T-cell (primary cell): ENCODE results near the gene TRIM6. TPM values are rescaled to one million over a fixed set of nuclear protein-coding genes. Genes with fewer than 3 reads are reported as not detected.
"Not testable (repeated sequence)": the region's sequence is repeated elsewhere in the genome, so short reads cannot be mapped to it uniquely, and the experiment has no call there.

Experiments
- ATAC-seq, 4 experiments: fragments of 200-7000 bp in 3 of 4; fragments of 150-1000 bp in 1 of 4; cut with Tn5 transposase; replicated peaks in 1 of 4; 1 replicate in 3 of 4; 2 replicates in 1 of 4; pipeline ENCODE4 v1.10.0; 2021; ENCODE audit warnings: moderate library complexity in 3 of 4, mild to moderate bottlenecking in 2 of 4, moderate number of reproducible peaks in 1 of 4
- CTCF ChIA-PET, 2 donors: fragments of 300-600 bp; sonication (Branson Sonifier 250); formaldehyde crosslinking; loops; one replicate each; lab custom pipeline; 2022; ENCODE audit warnings: antibody characterized with exemption in 2 of 2; lab: Charles Lee
- POLR2A ChIA-PET, 2 donors: fragments of 300-600 bp; sonication (Branson Sonifier 250); formaldehyde crosslinking; loops; one replicate each; lab custom pipeline; 2022; ENCODE audit warnings: antibody characterized with exemption in 2 of 2; lab: Charles Lee
- DNase-seq, 35 experiments: peaks; one replicate each; pipeline versions ENCODE4 v3.0.0 to v3.0.0-alpha.2; 2013 to 2023
- H3K27ac ChIP-seq: one replicate; pipeline ENCODE4 v1.5.1; 2013; ENCODE audit warnings: low read length
- H3K27me3 ChIP-seq, 2 experiments: replicated peaks in 1 of 2; 1 replicate in 1 of 2; 2 replicates in 1 of 2; pipeline versions ENCODE4 v1.6.1 to v1.7.0; 2013; ENCODE audit warnings: low read length in 1 of 2, mixed read lengths in 1 of 2; ENCODE audit not compliant: control insufficient read depth in 2 of 2, insufficient read depth in 2 of 2; ENCODE audit errors: extremely low read depth in 1 of 2
- H3K36me3 ChIP-seq, 2 donors: 1 replicate in 1 of 2; 2 replicates in 1 of 2; pipeline versions ENCODE4 v1.6.1 to v1.7.0; 2013; ENCODE audit warnings: low read length in 1 of 2; ENCODE audit not compliant: control insufficient read depth in 2 of 2, insufficient read depth in 1 of 2; ENCODE audit errors: extremely low read depth in 1 of 2
- H3K4me1 ChIP-seq, 2 experiments: 1 replicate in 1 of 2; 2 replicates in 1 of 2; pipeline versions ENCODE4 v1.6.1 to v1.7.0; 2013; ENCODE audit warnings: low read length in 2 of 2, mixed read lengths in 1 of 2; ENCODE audit not compliant: insufficient read depth in 2 of 2, control insufficient read depth in 1 of 2; ENCODE audit errors: extremely low read depth in 1 of 2
- H3K4me3 ChIP-seq, 2 donors: 1 replicate in 1 of 2; 2 replicates in 1 of 2; pipeline versions ENCODE4 v1.5.1 to v1.7.0; 2013; ENCODE audit warnings: mild to moderate bottlenecking in 2 of 2, low read length in 1 of 2, moderate library complexity in 1 of 2; ENCODE audit not compliant: control insufficient read depth in 1 of 2; ENCODE audit errors: extremely low read depth in 1 of 2
- H3K9me3 ChIP-seq: 2 replicates; pipeline ENCODE4 v1.7.0; 2013
- H3K27ac Mint-ChIP-seq, 2 donors: one replicate each; pipeline ENCODE4 v1.8.0; 2020 to 2021; ENCODE audit warnings: mild to moderate bottlenecking in 2 of 2, mixed read lengths in 2 of 2
- H3K27me3 Mint-ChIP-seq, 2 donors: one replicate each; pipeline ENCODE4 v1.8.0; 2021 to 2022; ENCODE audit warnings: mixed read lengths in 2 of 2
- H3K36me3 Mint-ChIP-seq: one replicate; pipeline ENCODE4 v1.8.0; 2021; ENCODE audit warnings: mixed read lengths
- H3K4me1 Mint-ChIP-seq, 3 donors: one replicate each; pipeline ENCODE4 v1.8.0; 2020 to 2022; ENCODE audit warnings: mixed read lengths in 3 of 3, mild to moderate bottlenecking in 1 of 3
- H3K4me3 Mint-ChIP-seq, 3 donors: one replicate each; pipeline ENCODE4 v1.8.0; 2020 to 2022; ENCODE audit warnings: mild to moderate bottlenecking in 3 of 3, mixed read lengths in 3 of 3, moderate library complexity in 3 of 3
- H3K9me3 Mint-ChIP-seq, 3 donors: one replicate each; pipeline ENCODE4 v1.8.0; 2020 to 2022; ENCODE audit warnings: mixed read lengths in 3 of 3
- WGBS: methylation state at CpG from one replicate; pipeline ENCODE4 v1.1.5; 2013; ENCODE audit warnings: missing lambda C conversion rate; ENCODE audit not compliant: insufficient coverage; 5-methylcytosine and 5-hydroxymethylcytosine counted together
- total RNA-seq, 35 experiments: library from RNA in 6 of 35; stranded (reverse) in 6 of 35; fragments of 120-200 nt in 1 of 35; gene quantifications; one replicate each; pipeline versions ENCODE4 v1.2.1 to v1.2.4 and lab custom pipeline; 2013 to 2026

The TRIM6 gene
- total RNA-seq, 5 donors from 2014 or later (not counting 1 experiment from before 2014, with no cell fraction given), result 0.13 to 0.14 TPM; not detected in 3

- H3K27me3 Mint-ChIP-seq, result peaks cover 6 to 15% of the 10 kb centered on the region in 2 donors
- H3K36me3 ChIP-seq, result no peaks in the 10 kb centered on the region
- H3K9me3 ChIP-seq, result no peaks in the 10 kb centered on the region
- H3K4me3 Mint-ChIP-seq, result peak overlapping the region in 1 of 3 donors; percentile 72
- DNase-seq, result no peak
- 90% methylated on average over 2 of the region's 3 CpGs for WGBS
- POLR2A ChIA-PET, result no interaction called here
- H3K36me3 Mint-ChIP-seq, result no peaks in the 10 kb centered on the region
- H3K9me3 Mint-ChIP-seq, result no peaks in the 10 kb centered on the region
- peaks cover 6 to 11% (median 7%) of the 10 kb centered on the region in 3 donors for H3K4me1 Mint-ChIP-seq
- H3K4me3 ChIP-seq, result no peak overlapping the region
- H3K4me1 ChIP-seq, result peaks cover 0 to 11% of the 10 kb centered on the region in 2 experiments
- CTCF ChIA-PET, result no interaction called here
- no peak overlapping the region for H3K27ac ChIP-seq
- ATAC-seq, result no peak
- H3K27ac Mint-ChIP-seq, result no peak overlapping the region
- peaks cover 0 to 3% of the 10 kb centered on the region in 2 experiments for H3K27me3 ChIP-seq
These were observed 1.5 kb downstream of the TRIM6 start for GRCh38 chr11:5597953-5598352.

GRCh38 chr11:5600374-5600851, 4.0 kb downstream of the TRIM6 start:
- WGBS, result 51% methylated on average over 8 of the region's 9 CpGs
- Mint-ChIP-seq H3K27ac (no peak overlapping the region), H3K4me1 (peaks cover 6 to 11% (median 7%) of the 10 kb centered on the region in 3 donors), H3K4me3 (no peak overlapping the region), H3K27me3 (peaks cover 6 to 15% of the 10 kb centered on the region in 2 donors), H3K9me3 (no peaks in the 10 kb centered on the region), H3K36me3 (no peaks in the 10 kb centered on the region)
- DNase-seq (peak; percentile 12 to 75 (median 50)), ATAC-seq (peak; percentile 78 to 90 (median 88))
- Histone ChIP-seq H3K4me1 (peaks cover 0 to 11% of the 10 kb centered on the region in 2 experiments), H3K36me3 (no peaks in the 10 kb centered on the region), H3K27ac (no peak overlapping the region), H3K27me3 (peaks cover 0 to 3% of the 10 kb centered on the region in 2 experiments), H3K9me3 (no peaks in the 10 kb centered on the region), H3K4me3 (no peak overlapping the region)
- ChIA-PET POLR2A (no interaction called here), CTCF (interaction anchor here (0.6 to 1.6 kb wide), 9 partner anchors 8 to 721 kb away, joined by 3 to 5 read pairs (median 4); partner anchors contain the start of genes TRIM22 (in 1 of the 2) and TRIM5 (in 1 of the 2))

GRCh38 chr11:5602791-5603190, 6.4 kb downstream of the TRIM6 start:
- POLR2A ChIA-PET, CTCF ChIA-PET, H3K4me3 Mint-ChIP-seq, H3K9me3 ChIP-seq, H3K4me1 ChIP-seq, H3K4me1 Mint-ChIP-seq, ATAC-seq, DNase-seq, H3K36me3 ChIP-seq, H3K4me3 ChIP-seq, H3K36me3 Mint-ChIP-seq, H3K27ac ChIP-seq, H3K9me3 Mint-ChIP-seq, H3K27me3 Mint-ChIP-seq, H3K27ac Mint-ChIP-seq, H3K27me3 ChIP-seq: not testable (repeated sequence)
- no CpG with 5 or more reads among the region's 4 CpGs for WGBS

GRCh38 chr11:5603326-5603725, 6.9 kb downstream of the TRIM6 start:
- Mint-ChIP-seq H3K4me3 (no peak overlapping the region), H3K9me3 (no peaks in the 10 kb centered on the region), H3K27me3 (no peaks in the 10 kb centered on the region), H3K4me1 (no peaks in the 10 kb centered on the region), H3K27ac (no peak overlapping the region), H3K36me3 (no peaks in the 10 kb centered on the region)
- ChIA-PET POLR2A (no interaction called here), CTCF (no interaction called here)
- Histone ChIP-seq H3K9me3 (no peaks in the 10 kb centered on the region), H3K36me3 (no peaks in the 10 kb centered on the region), H3K4me3 (no peak overlapping the region), H3K27ac (no peak overlapping the region), H3K4me1 (no peaks in the 10 kb centered on the region), H3K27me3 (no peaks in the 10 kb centered on the region)
- WGBS, result 85% methylated on average over 6 of the region's 8 CpGs
- no peak for DNase-seq
- no peak for ATAC-seq

GRCh38 chr11:5604896-5605295, 8.5 kb downstream of the TRIM6 start:
- H3K27me3 Mint-ChIP-seq, result no peaks in the 10 kb centered on the region
- ChIA-PET POLR2A (no interaction called here), CTCF (no interaction called here)
- Histone ChIP-seq H3K27me3 (no peaks in the 10 kb centered on the region), H3K36me3 (no peaks in the 10 kb centered on the region), H3K27ac (no peak overlapping the region), H3K4me3 (no peak overlapping the region), H3K4me1 (no peaks in the 10 kb centered on the region), H3K9me3 (no peaks in the 10 kb centered on the region)
- no peak overlapping the region for H3K4me3 Mint-ChIP-seq
- WGBS, result 50% methylated on average over 2 of the region's 4 CpGs
- ATAC-seq (no peak), DNase-seq (no peak)
- no peaks in the 10 kb centered on the region for H3K36me3 Mint-ChIP-seq
- H3K9me3 Mint-ChIP-seq, result no peaks in the 10 kb centered on the region
- H3K4me1 Mint-ChIP-seq, result no peaks in the 10 kb centered on the region
- no peak overlapping the region for H3K27ac Mint-ChIP-seq

- no peaks in the 10 kb centered on the region for H3K36me3 ChIP-seq
- H3K4me1 Mint-ChIP-seq, result peaks cover 0 to 3% (median 0%) of the 10 kb centered on the region in 3 donors
- H3K4me3 Mint-ChIP-seq, result no peak overlapping the region
- POLR2A ChIA-PET, result no interaction called here
- H3K9me3 ChIP-seq, result no peaks in the 10 kb centered on the region
- DNase-seq (no peak), ATAC-seq (no peak)
- no peaks in the 10 kb centered on the region for H3K27me3 ChIP-seq
- no peak overlapping the region for H3K27ac ChIP-seq
- no peaks in the 10 kb centered on the region for H3K4me1 ChIP-seq
- no peak overlapping the region for H3K27ac Mint-ChIP-seq
- H3K9me3 Mint-ChIP-seq, result no peaks in the 10 kb centered on the region
- H3K36me3 Mint-ChIP-seq, result no peaks in the 10 kb centered on the region
- no peak overlapping the region for H3K4me3 ChIP-seq
- no peaks in the 10 kb centered on the region for H3K27me3 Mint-ChIP-seq
- 65% methylated on average over 2 of the region's 5 CpGs for WGBS
- CTCF ChIA-PET, result no interaction called here
These were observed 9.4 kb downstream of the TRIM6 start for GRCh38 chr11:5605849-5606248.

- Histone ChIP-seq H3K9me3 (no peaks in the 10 kb centered on the region), H3K36me3 (no peaks in the 10 kb centered on the region), H3K27me3 (no peaks in the 10 kb centered on the region), H3K27ac (no peak overlapping the region), H3K4me3 (no peak overlapping the region), H3K4me1 (no peaks in the 10 kb centered on the region)
- 91% methylated on average over 3 of the region's 6 CpGs for WGBS
- Mint-ChIP-seq H3K4me1 (peaks cover 0 to 5% (median 0%) of the 10 kb centered on the region in 3 donors), H3K27me3 (no peaks in the 10 kb centered on the region), H3K27ac (no peak overlapping the region), H3K4me3 (no peak overlapping the region), H3K36me3 (no peaks in the 10 kb centered on the region), H3K9me3 (no peaks in the 10 kb centered on the region)
- DNase-seq (no peak), ATAC-seq (no peak)
- ChIA-PET POLR2A (no interaction called here), CTCF (no interaction called here)
These were observed 12.4 kb downstream of the TRIM6 start for GRCh38 chr11:5608808-5609207.
